NK-92 treated with Interleukin-12 subunit alpha and Interleukin-12 subunit beta, amount 100 ng/mL, for 24 hours (cell line): ENCODE measurements around the gene MECR.
A peak's percentile ranks its signal among the peaks of the same experiment; 100 is the strongest.

Source experiments
- DNase-seq: peaks from one replicate; lab custom pipeline; 2025; lab: John Stamatoyannopoulos, UW

The MECR gene

GRCh38 chr1:29202053-29202452 lies 28.7 kb downstream of the MECR start:
- DNase-seq = no peak

- DNase-seq = no peak
These were observed 29.1 kb downstream of the MECR start for GRCh38 chr1:29201595-29202051.

GRCh38 chr1:29200906-29201594 lies 29.7 kb downstream of the MECR start:
- no peak for DNase-seq

- DNase-seq = no peak
These were observed 32.7 kb downstream of the MECR start for GRCh38 chr1:29197993-29198392.

GRCh38 chr1:29197590-29197924 lies 33.2 kb downstream of the MECR start:
- no peak for DNase-seq

- no peak for DNase-seq
These were observed 33.7 kb downstream of the MECR start for GRCh38 chr1:29196863-29197589.

- DNase-seq = no peak
These were observed 34.8 kb downstream of the MECR start for GRCh38 chr1:29195881-29196291.

GRCh38 chr1:29193879-29194455 lies 36.8 kb downstream of the MECR start:
- no peak for DNase-seq

GRCh38 chr1:29190718-29191117 lies 40.0 kb downstream of the MECR start:
- no peak for DNase-seq

- no peak for DNase-seq
These were observed 44.0 kb downstream of the MECR start for GRCh38 chr1:29186707-29187106.

- no peak for DNase-seq
These were observed 44.5 kb downstream of the MECR start for GRCh38 chr1:29186252-29186651.

GRCh38 chr1:29183287-29183686 lies 47.4 kb downstream of the MECR start:
- no peak for DNase-seq

GRCh38 chr1:29181413-29182225 lies 49.1 kb downstream of the MECR start, which contains the start of gene SRSF4:
SRSF4 (minus strand) TSS chr1:29181900; CDS start chr1:29181752, 148 bp downstream.
- DNase-seq = peak; percentile 98

- DNase-seq = no peak
These were observed 50.0 kb downstream of the MECR start for GRCh38 chr1:29180497-29181412.

GRCh38 chr1:29179641-29180184 lies 51.0 kb downstream of the MECR start:
- DNase-seq = no peak

GRCh38 chr1:29177022-29177705 lies 53.6 kb downstream of the MECR start:
- no peak for DNase-seq

- DNase-seq = no peak
These were observed 54.2 kb downstream of the MECR start for GRCh38 chr1:29176576-29176975.

- no peak for DNase-seq
These were observed 58.3 kb downstream of the MECR start for GRCh38 chr1:29172415-29172939.

- DNase-seq = no peak
These were observed 59.2 kb downstream of the MECR start for GRCh38 chr1:29171521-29171920.

- no peak for DNase-seq
These were observed 59.6 kb downstream of the MECR start for GRCh38 chr1:29171089-29171488.
